D721Med (cell line): Measurements from ENCODE around the gene TMEM190.

Source experiments
- DNase-seq: peaks from one replicate; pipeline ENCODE4 v3.0.0; 2011; ENCODE audit warnings: low spot score; ENCODE audit not compliant: insufficient read length
- FAIRE-seq: peaks from 2 replicates; lab custom pipeline; 2011; peaks lifted over from hg19 to GRCh38; lab: Jason Lieb, UNC
- TF ChIP-seq, protein P1 (sequence below): IDR thresholded peaks from 2 replicates; pipeline ENCODE4 v1.5.1; 2012; ENCODE audit warnings: mild to moderate bottlenecking, control low read depth; ENCODE audit not compliant: insufficient read depth; ENCODE audit errors: missing control alignments

The TMEM190 gene

DNA sequence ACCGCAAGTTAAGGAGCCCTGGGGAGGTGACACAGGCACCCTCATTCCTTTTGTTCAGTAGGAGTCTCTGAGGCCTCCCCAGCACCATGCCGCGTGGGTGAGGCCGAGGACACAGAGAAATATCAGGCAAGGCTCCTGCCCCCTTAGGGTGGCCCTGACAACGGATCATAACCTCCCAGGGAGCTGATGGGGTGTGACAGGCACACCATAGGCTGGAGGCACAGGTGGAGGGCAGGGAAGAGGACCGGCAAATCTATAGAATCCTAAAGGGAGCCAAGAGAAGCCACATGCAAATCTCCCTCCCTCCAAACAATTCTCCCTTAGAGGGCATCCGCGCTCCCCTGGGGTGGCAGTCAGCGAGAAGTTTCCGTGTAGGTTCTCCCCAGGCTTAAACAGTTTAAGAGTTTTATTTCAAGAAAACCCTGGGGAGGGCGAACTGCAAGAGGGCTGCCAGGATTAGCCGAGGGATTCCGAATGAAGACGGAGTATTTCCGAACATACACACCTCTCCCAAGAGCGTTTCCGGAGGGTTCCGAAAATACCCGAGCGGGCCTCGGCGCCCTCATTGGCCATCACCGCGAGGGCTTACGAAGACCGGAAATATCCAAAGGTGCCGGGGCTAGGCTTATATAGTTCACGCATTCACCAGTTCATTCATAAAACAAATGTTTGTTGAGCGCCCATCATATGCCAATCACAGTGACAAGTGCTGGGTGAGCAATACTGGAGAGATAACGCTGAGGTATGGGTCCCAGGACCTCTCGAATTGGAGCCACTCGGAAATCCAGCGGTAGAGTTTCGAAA lies 8.5 kb downstream of the TMEM190 start:
- DNase-seq: no peak
- TF ChIP-seq, protein P1, sequence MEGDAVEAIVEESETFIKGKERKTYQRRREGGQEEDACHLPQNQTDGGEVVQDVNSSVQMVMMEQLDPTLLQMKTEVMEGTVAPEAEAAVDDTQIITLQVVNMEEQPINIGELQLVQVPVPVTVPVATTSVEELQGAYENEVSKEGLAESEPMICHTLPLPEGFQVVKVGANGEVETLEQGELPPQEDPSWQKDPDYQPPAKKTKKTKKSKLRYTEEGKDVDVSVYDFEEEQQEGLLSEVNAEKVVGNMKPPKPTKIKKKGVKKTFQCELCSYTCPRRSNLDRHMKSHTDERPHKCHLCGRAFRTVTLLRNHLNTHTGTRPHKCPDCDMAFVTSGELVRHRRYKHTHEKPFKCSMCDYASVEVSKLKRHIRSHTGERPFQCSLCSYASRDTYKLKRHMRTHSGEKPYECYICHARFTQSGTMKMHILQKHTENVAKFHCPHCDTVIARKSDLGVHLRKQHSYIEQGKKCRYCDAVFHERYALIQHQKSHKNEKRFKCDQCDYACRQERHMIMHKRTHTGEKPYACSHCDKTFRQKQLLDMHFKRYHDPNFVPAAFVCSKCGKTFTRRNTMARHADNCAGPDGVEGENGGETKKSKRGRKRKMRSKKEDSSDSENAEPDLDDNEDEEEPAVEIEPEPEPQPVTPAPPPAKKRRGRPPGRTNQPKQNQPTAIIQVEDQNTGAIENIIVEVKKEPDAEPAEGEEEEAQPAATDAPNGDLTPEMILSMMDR: no peak
- no peak for FAIRE-seq

- peak; percentile 81 for DNase-seq
- FAIRE-seq: no peak
- TF ChIP-seq, protein P1: no peak
These were observed 9.3 kb downstream of the TMEM190 start, which contains the start of gene RPL28 for GRCh38 chr19:55385724-55386492. RPL28 (plus strand) TSS chr19:55385932; CDS start chr19:55386358, 426 bp downstream.

- FAIRE-seq (no peak), DNase-seq (no peak)
- TF ChIP-seq, protein P1: no peak
These were observed 9.9 kb downstream of the TMEM190 start for GRCh38 chr19:55386493-55386971.

GRCh38 chr19:55387736-55388497 lies 11.3 kb downstream of the TMEM190 start:
- FAIRE-seq (no peak), DNase-seq (no peak)
- TF ChIP-seq, protein P1: no peak

DNA sequence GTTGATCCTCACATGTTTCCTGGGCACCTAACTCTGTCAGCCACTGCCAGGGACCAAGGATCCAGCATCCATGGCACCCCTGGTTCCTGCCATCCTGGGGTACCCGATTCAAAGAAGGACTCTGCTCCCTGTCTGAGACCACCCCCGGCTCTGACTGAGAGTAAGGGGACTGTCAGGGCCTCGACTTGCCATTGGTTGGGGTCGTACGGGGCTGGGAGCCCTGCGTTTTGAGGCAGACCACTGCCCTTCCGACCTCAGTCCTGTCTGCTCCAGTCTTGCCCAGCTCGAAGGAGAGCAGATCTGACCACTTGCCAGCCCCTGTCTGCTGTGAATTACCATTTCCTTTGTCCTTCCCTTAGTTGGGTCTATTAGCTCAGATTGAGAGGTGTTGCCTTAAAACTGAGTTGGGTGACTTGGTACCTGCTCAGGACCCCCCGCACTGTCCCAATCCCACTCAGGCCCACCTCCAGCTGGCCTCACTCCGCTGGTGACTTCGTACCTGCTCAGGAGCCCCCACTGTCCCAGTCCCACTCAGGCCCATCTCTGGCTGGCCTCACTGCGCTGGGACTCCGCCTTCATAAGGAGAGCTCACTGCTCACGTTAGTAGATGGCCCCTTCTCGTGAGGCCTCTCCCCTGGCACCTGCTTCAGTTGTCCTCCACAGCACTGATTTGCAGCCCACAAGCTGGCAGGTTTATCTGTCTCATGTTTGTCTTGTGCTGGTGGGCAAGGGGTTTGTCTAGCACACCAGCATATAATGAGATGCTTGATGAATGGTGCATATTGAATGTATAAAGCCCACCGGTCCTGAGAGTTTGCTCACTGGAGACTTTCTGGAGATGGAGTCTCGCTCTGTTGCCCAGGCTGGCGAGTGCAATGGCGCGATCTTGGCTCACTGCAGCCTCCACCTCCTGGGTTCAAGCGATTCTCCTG lies 13.0 kb downstream of the TMEM190 start:
- FAIRE-seq (no peak), DNase-seq (no peak)
- TF ChIP-seq, protein P1: no peak

GRCh38 chr19:55390461-55390880 lies 13.8 kb downstream of the TMEM190 start:
- TF ChIP-seq, protein P1: no peak
- FAIRE-seq: no peak
- no peak for DNase-seq
